Measurements from ENCODE around the gene CLMN.

CLMN gene

GRCh38 chr14:95319312-95320077 is at the start of gene CLMN:
TSS of gene CLMN (minus strand) at chr14:95319908. CDS start at chr14:95319792, 116 bp downstream.
- no peak for DNase-seq (ENCODE audit: low read depth in 2 of 2)

GRCh38 chr14:95365401-95365800 is 45.7 kb upstream of the CLMN start:
- no peak for DNase-seq (ENCODE audit: low read depth in 2 of 2)

- DNase-seq (ENCODE audit: low read depth in 2 of 2), result no peak
Measured at GRCh38 chr14:95364481-95365209, 44.9 kb upstream of the CLMN start.

- DNase-seq (ENCODE audit: low read depth in 2 of 2), result no peak
Measured at GRCh38 chr14:95363468-95363954, 43.8 kb upstream of the CLMN start.

- no peak for DNase-seq (ENCODE audit: low read depth in 2 of 2)
Measured at GRCh38 chr14:95362138-95362494, 42.4 kb upstream of the CLMN start.

- DNase-seq (ENCODE audit: low read depth in 2 of 2), result peak in 1 of 2 experiments; percentile 26
Measured at GRCh38 chr14:95361373-95362137, 41.8 kb upstream of the CLMN start.

GRCh38 chr14:95360828-95361227 is 41.1 kb upstream of the CLMN start:
- DNase-seq (ENCODE audit: low read depth in 2 of 2), result no peak

- DNase-seq (ENCODE audit: low read depth in 2 of 2), result no peak
Measured at GRCh38 chr14:95359994-95360826, 40.5 kb upstream of the CLMN start.

GRCh38 chr14:95356245-95356869 is 36.6 kb upstream of the CLMN start:
- no peak for DNase-seq (ENCODE audit: low read depth in 2 of 2)

- no peak for DNase-seq (ENCODE audit: low read depth in 2 of 2)
Measured at GRCh38 chr14:95355422-95355821, 35.7 kb upstream of the CLMN start.

GRCh38 chr14:95354834-95355233 is 35.1 kb upstream of the CLMN start:
- no peak for DNase-seq (ENCODE audit: low read depth in 2 of 2)

- no peak for DNase-seq (ENCODE audit: low read depth in 2 of 2)
Measured at GRCh38 chr14:95353664-95354063, 34.0 kb upstream of the CLMN start.

GRCh38 chr14:95353007-95353406 is 33.3 kb upstream of the CLMN start:
- DNase-seq (ENCODE audit: low read depth in 2 of 2), result no peak

- DNase-seq (ENCODE audit: low read depth in 2 of 2), result no peak
Measured at GRCh38 chr14:95352481-95352880, 32.8 kb upstream of the CLMN start.

GRCh38 chr14:95349241-95349640 is 29.5 kb upstream of the CLMN start:
- no peak for DNase-seq (ENCODE audit: low read depth in 2 of 2)

- DNase-seq (ENCODE audit: low read depth in 2 of 2), result no peak
Measured at GRCh38 chr14:95348395-95349080, 28.8 kb upstream of the CLMN start.

- DNase-seq (ENCODE audit: low read depth in 2 of 2), result no peak
Measured at GRCh38 chr14:95346820-95347219, 27.1 kb upstream of the CLMN start.

- DNase-seq (ENCODE audit: low read depth in 2 of 2), result no peak
Measured at GRCh38 chr14:95346266-95346665, 26.6 kb upstream of the CLMN start.

- DNase-seq (ENCODE audit: low read depth in 2 of 2), result no peak
Measured at GRCh38 chr14:95345032-95345431, 25.3 kb upstream of the CLMN start.

- DNase-seq (ENCODE audit: low read depth in 2 of 2), result no peak
Measured at GRCh38 chr14:95344536-95344935, 24.8 kb upstream of the CLMN start.

All from stimulated activated CD4-positive, alpha-beta T cell treated with anti-CD3 and anti-CD28 coated beads, Interleukin-12 subunit alpha, Interleukin-12 subunit beta, amount 100 ng/mL, for 24 hours (primary cell).